HG03439 (cell line): ENCODE results near the gene CAMK1.

Experiments used
- ATAC-seq: cut with Tn5 transposase; IDR thresholded peaks from one replicate; pipeline ENCODE4 v1.9.1; 2021; ENCODE audit warnings: mild to moderate bottlenecking, moderate library complexity; ENCODE audit not compliant: unreplicated experiment

CAMK1 gene

GRCh38 chr3:9793161-9793781, 23.5 kb upstream of the CAMK1 start:
- ATAC-seq = no peak

- ATAC-seq = peak; percentile 88
Measured at GRCh38 chr3:9792405-9793160, 22.8 kb upstream of the CAMK1 start, which contains the start of the genes ARPC4 and TADA3. TSS of gene ARPC4 (plus strand) at chr3:9793082. CDS start at chr3:9793122, 40 bp downstream. TSS of gene TADA3 (minus strand) at chr3:9792473. CDS start at chr3:9791466, 1,007 bp downstream.

- no peak for ATAC-seq
Measured at GRCh38 chr3:9791790-9792404, 22.1 kb upstream of the CAMK1 start.

GRCh38 chr3:9791127-9791526, 21.4 kb upstream of the CAMK1 start:
- no peak for ATAC-seq

GRCh38 chr3:9787714-9788113, 18.0 kb upstream of the CAMK1 start:
- no peak for ATAC-seq

- no peak for ATAC-seq
Measured at GRCh38 chr3:9786825-9787669, 17.3 kb upstream of the CAMK1 start.

GRCh38 chr3:9786209-9786739, 16.5 kb upstream of the CAMK1 start:
- no peak for ATAC-seq

- ATAC-seq = no peak
Measured at GRCh38 chr3:9785602-9786001, 15.9 kb upstream of the CAMK1 start.

GRCh38 chr3:9784965-9785364, 15.2 kb upstream of the CAMK1 start:
- ATAC-seq = no peak

- no peak for ATAC-seq
Measured at GRCh38 chr3:9783954-9784353, 14.2 kb upstream of the CAMK1 start.

- ATAC-seq = no peak
Measured at GRCh38 chr3:9782770-9783169, 13.0 kb upstream of the CAMK1 start.

GRCh38 chr3:9781978-9782603, 12.3 kb upstream of the CAMK1 start:
- no peak for ATAC-seq

- ATAC-seq = no peak
Measured at GRCh38 chr3:9781551-9781950, 11.8 kb upstream of the CAMK1 start.

- ATAC-seq = no peak
Measured at GRCh38 chr3:9780910-9781309, 11.2 kb upstream of the CAMK1 start.

- no peak for ATAC-seq
Measured at GRCh38 chr3:9780458-9780812, 10.7 kb upstream of the CAMK1 start.

- no peak for ATAC-seq
Measured at GRCh38 chr3:9779721-9780457, 10.1 kb upstream of the CAMK1 start.

GRCh38 chr3:9779075-9779593, 9.4 kb upstream of the CAMK1 start:
- no peak for ATAC-seq

GRCh38 chr3:9778143-9779074, 8.7 kb upstream of the CAMK1 start:
- no peak for ATAC-seq

GRCh38 chr3:9777694-9778021, 7.9 kb upstream of the CAMK1 start:
- ATAC-seq = no peak
